ENCODE data around the gene ZBTB16.

- no peak for TF ChIP-seq CTCF (tag by site-specific recombination; IDR thresholded peaks at IDR 0.05)
- TF ChIP-seq ZNF280D (tag by site-specific recombination; IDR thresholded peaks at IDR 0.05): no peak
- no peak for TF ChIP-seq ZNF639 (tag by site-specific recombination; IDR thresholded peaks at IDR 0.05)
- TF ChIP-seq ZSCAN4 (tag by site-specific recombination; IDR thresholded peaks at IDR 0.05): no peak
- TF ChIP-seq SETDB1 (IDR thresholded peaks at IDR 0.05; ENCODE audit: insufficient read length, low read length): no peak
- no peak for TF ChIP-seq ZBTB26 (tag by site-specific recombination; optimal IDR thresholded peaks at IDR 0.05)
- TF ChIP-seq ZBTB10 (tag by site-specific recombination; IDR thresholded peaks at IDR 0.05): no peak
- no peak for TF ChIP-seq ZBTB1 (tag by site-specific recombination; IDR thresholded peaks at IDR 0.05)
- no peak for TF ChIP-seq ZNF777 (tag by site-specific recombination; IDR thresholded peaks at IDR 0.05; ENCODE audit: borderline replicate concordance)
- TF ChIP-seq ZNF701 (tag by site-specific recombination; IDR thresholded peaks at IDR 0.05): no peak
- TF ChIP-seq ZNF37A (tag by site-specific recombination; IDR thresholded peaks at IDR 0.05): no peak
- TF ChIP-seq ZNF561 (tag by site-specific recombination; IDR thresholded peaks at IDR 0.05; ENCODE audit: borderline replicate concordance): no peak
Measured at GRCh38 chr11:114226356-114226755, 166.8 kb downstream of the ZBTB16 start.

All from HEK293 (cell line).